C4-2B (cell line): ENCODE data around the gene CNTNAP5.

Source experiments
- ZFX ChIP-seq: fragments of 450-650 bp; IDR thresholded peaks from 2 replicates; pipeline ENCODE4 v1.6.1; 2017
- TF ChIP-seq, protein P1 (sequence below): fragments of 450-650 bp; conservative IDR thresholded peaks from 2 replicates; pipeline ENCODE4 v1.5.1; 2017; ENCODE audit warnings: mild to moderate bottlenecking

- TF ChIP-seq, protein P1, sequence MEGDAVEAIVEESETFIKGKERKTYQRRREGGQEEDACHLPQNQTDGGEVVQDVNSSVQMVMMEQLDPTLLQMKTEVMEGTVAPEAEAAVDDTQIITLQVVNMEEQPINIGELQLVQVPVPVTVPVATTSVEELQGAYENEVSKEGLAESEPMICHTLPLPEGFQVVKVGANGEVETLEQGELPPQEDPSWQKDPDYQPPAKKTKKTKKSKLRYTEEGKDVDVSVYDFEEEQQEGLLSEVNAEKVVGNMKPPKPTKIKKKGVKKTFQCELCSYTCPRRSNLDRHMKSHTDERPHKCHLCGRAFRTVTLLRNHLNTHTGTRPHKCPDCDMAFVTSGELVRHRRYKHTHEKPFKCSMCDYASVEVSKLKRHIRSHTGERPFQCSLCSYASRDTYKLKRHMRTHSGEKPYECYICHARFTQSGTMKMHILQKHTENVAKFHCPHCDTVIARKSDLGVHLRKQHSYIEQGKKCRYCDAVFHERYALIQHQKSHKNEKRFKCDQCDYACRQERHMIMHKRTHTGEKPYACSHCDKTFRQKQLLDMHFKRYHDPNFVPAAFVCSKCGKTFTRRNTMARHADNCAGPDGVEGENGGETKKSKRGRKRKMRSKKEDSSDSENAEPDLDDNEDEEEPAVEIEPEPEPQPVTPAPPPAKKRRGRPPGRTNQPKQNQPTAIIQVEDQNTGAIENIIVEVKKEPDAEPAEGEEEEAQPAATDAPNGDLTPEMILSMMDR = no peak
- TF ChIP-seq ZFX = no peak
Measured at GRCh38 chr2:124887466-124887865, 862.4 kb downstream of the CNTNAP5 start.
